Measurements from ENCODE around the gene CDS2.

Gene CDS2

DNA sequence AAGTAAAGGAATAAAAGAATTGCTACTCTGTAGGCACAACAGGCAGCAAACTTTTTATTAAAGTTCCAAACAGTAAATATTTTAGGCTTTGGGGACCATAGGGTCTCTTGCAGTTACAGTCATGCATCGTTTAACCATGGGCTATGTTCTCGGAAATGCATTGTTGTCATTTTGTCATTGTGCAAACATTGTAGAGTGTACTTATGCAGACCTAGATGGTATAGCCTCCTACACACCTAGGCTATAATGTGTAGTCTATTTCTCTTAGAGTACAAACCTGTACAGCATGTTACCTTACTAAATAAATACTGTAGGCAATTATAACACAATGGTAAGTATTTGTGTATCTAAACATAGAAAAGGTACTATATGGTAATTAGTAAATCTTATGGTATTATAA is 54.7 kb downstream of the CDS2 start:
- Histone ChIP-seq H3K27me3 (ENCODE audit: insufficient read depth, insufficient read length) (no peaks in the 10 kb centered on the region), H3K4me1 (ENCODE audit: insufficient read depth, insufficient read length) (no peaks in the 10 kb centered on the region), H3K4me3 (ENCODE audit: insufficient read length, low read depth) (no peak overlapping the region), H3K9ac (ENCODE audit: insufficient read length, low read depth) (no peak overlapping the region), H3K9me3 (ENCODE audit: insufficient read depth, low read length) (no peaks in the 10 kb centered on the region), H3K36me3 (ENCODE audit: insufficient read depth, insufficient read length, low read length) (peaks cover 36% of the 10 kb centered on the region)
- no peak for TF ChIP-seq ZNF274 (IDR thresholded peaks at IDR 0.05; ENCODE audit: low read depth, low read length)
- TF ChIP-seq YY1 (IDR thresholded peaks at IDR 0.05; ENCODE audit: insufficient read depth, insufficient read length): no peak
- TF ChIP-seq SUZ12 (IDR thresholded peaks at IDR 0.05; ENCODE audit: extremely low read depth, insufficient read depth, insufficient read length): no peak
- DNase-seq (ENCODE audit: low read depth, low spot score): no peak

DNA sequence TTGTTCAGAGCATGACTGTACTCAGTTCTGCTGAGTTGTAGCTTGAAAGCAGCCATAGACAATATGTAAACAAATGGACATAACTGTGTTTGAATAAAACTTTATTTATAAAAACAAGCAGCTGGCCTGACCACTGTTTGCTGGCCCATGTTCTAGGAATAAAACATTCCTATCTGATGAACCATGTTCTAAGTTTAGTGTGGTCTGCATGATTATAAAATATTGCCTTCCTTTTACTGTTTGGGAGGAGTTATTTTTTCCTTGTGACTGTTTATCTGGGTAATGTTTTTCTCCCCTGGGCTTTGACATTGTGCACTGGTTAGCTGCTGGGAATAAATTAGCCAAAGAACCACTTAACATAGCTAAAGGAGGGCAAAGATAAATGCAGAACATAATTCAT is 55.1 kb downstream of the CDS2 start:
- H3K36me3 ChIP-seq (ENCODE audit: insufficient read depth, insufficient read length, low read length): peaks cover 41% of the 10 kb centered on the region
- no peak for DNase-seq (ENCODE audit: low read depth, low spot score)
- no peaks in the 10 kb centered on the region for H3K27me3 ChIP-seq (ENCODE audit: insufficient read depth, insufficient read length)
- no peak overlapping the region for H3K4me3 ChIP-seq (ENCODE audit: insufficient read length, low read depth)
- H3K4me1 ChIP-seq (ENCODE audit: insufficient read depth, insufficient read length): no peaks in the 10 kb centered on the region
- TF ChIP-seq YY1 (IDR thresholded peaks at IDR 0.05; ENCODE audit: insufficient read depth, insufficient read length) (no peak), ZNF274 (IDR thresholded peaks at IDR 0.05; ENCODE audit: low read depth, low read length) (no peak), SUZ12 (IDR thresholded peaks at IDR 0.05; ENCODE audit: extremely low read depth, insufficient read depth, insufficient read length) (no peak)
- H3K9ac ChIP-seq (ENCODE audit: insufficient read length, low read depth): no peak overlapping the region
- H3K9me3 ChIP-seq (ENCODE audit: insufficient read depth, low read length): no peaks in the 10 kb centered on the region

DNA sequence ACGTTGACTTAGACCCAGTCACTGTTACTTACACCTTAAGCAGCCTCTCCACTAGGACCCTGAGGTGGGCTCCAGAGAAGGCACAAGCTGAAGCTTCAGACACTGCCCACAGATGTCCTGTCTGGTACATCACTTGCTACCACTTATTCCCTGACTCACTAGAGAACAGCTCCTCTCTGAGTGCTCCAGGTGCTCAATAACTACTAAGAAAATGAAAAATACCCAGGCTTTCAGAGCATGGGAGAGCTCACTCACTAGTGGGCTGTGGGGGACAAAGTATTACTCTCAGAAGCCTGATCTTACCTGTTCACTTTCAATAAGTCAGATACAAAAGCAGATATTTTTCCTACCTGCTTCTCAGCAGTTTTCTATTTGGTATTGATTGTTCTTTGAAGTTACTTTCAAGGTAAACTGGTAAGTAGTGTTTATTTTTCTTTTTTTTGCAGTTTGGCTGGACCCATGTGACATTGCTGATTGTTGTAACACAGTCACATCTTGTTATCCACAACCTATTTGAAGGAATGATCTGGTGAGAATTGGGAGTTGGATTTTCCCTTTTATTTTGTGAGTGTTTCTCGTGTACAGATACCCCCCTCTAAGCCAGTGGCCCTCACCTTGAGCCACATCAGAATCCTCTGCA is 55.9 kb downstream of the CDS2 start:
- Histone ChIP-seq H3K36me3 (ENCODE audit: insufficient read depth, insufficient read length, low read length) (peaks cover 44% of the 10 kb centered on the region), H3K4me3 (ENCODE audit: insufficient read length, low read depth) (no peak overlapping the region), H3K27me3 (ENCODE audit: insufficient read depth, insufficient read length) (no peaks in the 10 kb centered on the region), H3K9ac (ENCODE audit: insufficient read length, low read depth) (no peak overlapping the region), H3K9me3 (ENCODE audit: insufficient read depth, low read length) (no peaks in the 10 kb centered on the region), H3K4me1 (ENCODE audit: insufficient read depth, insufficient read length) (no peaks in the 10 kb centered on the region)
- no peak for TF ChIP-seq ZNF274 (IDR thresholded peaks at IDR 0.05; ENCODE audit: low read depth, low read length)
- DNase-seq (ENCODE audit: low read depth, low spot score): no peak

DNA sequence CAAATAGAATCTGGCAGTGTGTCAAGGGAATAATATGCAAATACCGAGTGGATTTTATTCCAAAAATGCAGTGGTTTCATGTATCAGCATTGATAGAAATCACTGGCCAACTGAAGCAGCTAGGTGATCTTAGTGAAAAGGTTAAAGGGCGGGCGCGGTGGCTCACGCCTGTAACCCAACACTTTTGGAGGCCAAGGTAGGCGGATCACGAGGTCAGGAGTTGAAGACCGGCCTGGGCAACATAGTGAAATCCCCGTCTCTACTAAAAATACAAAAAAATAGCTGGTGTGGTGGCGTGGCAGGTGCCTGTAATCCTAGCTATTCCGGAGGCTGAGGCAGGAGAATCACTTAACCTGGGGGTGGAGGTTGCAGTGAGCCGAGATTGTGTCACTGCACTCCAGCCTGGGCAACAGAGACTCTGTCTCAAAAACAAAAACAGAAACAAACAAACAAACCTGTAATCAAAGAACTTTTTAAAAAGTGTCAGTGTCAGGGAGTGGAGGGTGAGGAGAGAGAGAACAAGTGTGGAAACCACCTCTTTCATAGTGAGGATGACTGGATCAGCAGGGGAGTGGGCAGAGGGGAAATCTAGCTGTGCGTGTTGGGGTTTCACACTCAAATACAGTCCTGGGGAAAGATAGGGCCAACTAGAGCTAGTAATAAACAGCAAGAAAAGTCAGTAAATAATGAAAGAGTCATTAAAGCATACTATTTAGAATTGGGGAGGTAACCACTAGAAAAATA is 57.1 kb downstream of the CDS2 start:
- Histone ChIP-seq H3K27me3 (ENCODE audit: insufficient read depth, insufficient read length) (no peaks in the 10 kb centered on the region), H3K9me3 (ENCODE audit: insufficient read depth, low read length) (no peaks in the 10 kb centered on the region), H3K9ac (ENCODE audit: insufficient read length, low read depth) (no peak overlapping the region), H3K4me3 (ENCODE audit: insufficient read length, low read depth) (no peak overlapping the region), H3K4me1 (ENCODE audit: insufficient read depth, insufficient read length) (peaks cover 4% of the 10 kb centered on the region), H3K36me3 (ENCODE audit: insufficient read depth, insufficient read length, low read length) (peaks cover 51% of the 10 kb centered on the region)
- DNase-seq (ENCODE audit: low read depth, low spot score): no peak
- no peak for TF ChIP-seq ZNF274 (IDR thresholded peaks at IDR 0.05; ENCODE audit: low read depth, low read length)
- no peak for TF ChIP-seq SUZ12 (IDR thresholded peaks at IDR 0.05; ENCODE audit: extremely low read depth, insufficient read depth, insufficient read length)
- no peak for TF ChIP-seq YY1 (IDR thresholded peaks at IDR 0.05; ENCODE audit: insufficient read depth, insufficient read length)

- Histone ChIP-seq H3K36me3 (ENCODE audit: insufficient read depth, insufficient read length, low read length) (peaks cover 53% of the 10 kb centered on the region), H3K4me1 (ENCODE audit: insufficient read depth, insufficient read length) (peaks cover 4% of the 10 kb centered on the region), H3K9me3 (ENCODE audit: insufficient read depth, low read length) (no peaks in the 10 kb centered on the region), H3K4me3 (ENCODE audit: insufficient read length, low read depth) (no peak overlapping the region), H3K9ac (ENCODE audit: insufficient read length, low read depth) (no peak overlapping the region), H3K27me3 (ENCODE audit: insufficient read depth, insufficient read length) (no peaks in the 10 kb centered on the region)
- TF ChIP-seq SUZ12 (IDR thresholded peaks at IDR 0.05; ENCODE audit: extremely low read depth, insufficient read depth, insufficient read length): no peak
- TF ChIP-seq ZNF274 (IDR thresholded peaks at IDR 0.05; ENCODE audit: low read depth, low read length): no peak
- TF ChIP-seq YY1 (IDR thresholded peaks at IDR 0.05; ENCODE audit: insufficient read depth, insufficient read length): no peak
- no peak for DNase-seq (ENCODE audit: low read depth, low spot score)
Observed at GRCh38 chr20:5184684-5185083, 57.9 kb downstream of the CDS2 start.

DNA sequence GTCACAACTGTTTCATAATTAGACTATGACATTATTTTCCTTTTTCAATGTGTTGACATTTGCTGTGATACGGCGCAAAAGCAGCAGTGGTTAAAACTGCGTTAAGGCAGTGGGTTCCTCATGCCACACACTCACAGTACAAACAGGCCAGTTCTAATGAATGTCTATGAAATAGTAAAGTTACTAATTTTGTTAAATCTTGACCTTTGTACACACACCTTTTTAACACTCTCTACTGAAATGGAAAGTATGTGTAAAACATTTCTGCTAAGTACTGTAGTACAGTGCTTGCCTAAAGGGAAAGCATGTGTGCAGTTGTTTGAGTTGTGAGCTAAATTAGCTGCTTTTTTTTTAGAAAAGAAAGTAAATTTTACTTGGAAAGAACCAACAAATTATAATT is 60.3 kb downstream of the CDS2 start:
- H3K4me1 ChIP-seq (ENCODE audit: insufficient read depth, insufficient read length): peaks cover 4% of the 10 kb centered on the region
- no peak for DNase-seq (ENCODE audit: low read depth, low spot score)
- no peak overlapping the region for H3K9ac ChIP-seq (ENCODE audit: insufficient read length, low read depth)
- H3K36me3 ChIP-seq (ENCODE audit: insufficient read depth, insufficient read length, low read length): peaks cover 70% of the 10 kb centered on the region
- H3K27me3 ChIP-seq (ENCODE audit: insufficient read depth, insufficient read length): no peaks in the 10 kb centered on the region
- no peak overlapping the region for H3K4me3 ChIP-seq (ENCODE audit: insufficient read length, low read depth)
- TF ChIP-seq SUZ12 (IDR thresholded peaks at IDR 0.05; ENCODE audit: extremely low read depth, insufficient read depth, insufficient read length) (no peak), YY1 (IDR thresholded peaks at IDR 0.05; ENCODE audit: insufficient read depth, insufficient read length) (no peak), ZNF274 (IDR thresholded peaks at IDR 0.05; ENCODE audit: low read depth, low read length) (no peak)
- no peaks in the 10 kb centered on the region for H3K9me3 ChIP-seq (ENCODE audit: insufficient read depth, low read length)

DNA sequence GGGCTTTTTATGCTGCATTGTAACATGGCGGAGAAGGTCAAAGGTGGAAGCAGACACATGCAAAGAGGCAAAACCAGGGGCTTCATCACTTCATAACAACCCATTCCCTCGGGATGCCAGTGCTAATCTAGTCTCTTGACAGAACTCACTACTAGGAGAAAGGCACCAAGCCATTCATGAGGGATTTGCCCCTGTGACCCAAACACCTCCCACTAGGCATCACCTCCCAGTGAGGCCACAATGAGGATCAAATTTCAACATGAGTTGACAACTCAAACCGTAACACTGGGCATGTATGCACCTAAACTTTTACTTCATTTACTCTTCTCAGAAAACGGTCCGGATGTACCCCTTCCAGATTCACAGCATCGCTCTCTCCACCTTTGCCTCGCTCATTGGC is 61.9 kb downstream of the CDS2 start:
- DNase-seq (ENCODE audit: low read depth, low spot score): no peak
- Histone ChIP-seq H3K4me1 (ENCODE audit: insufficient read depth, insufficient read length) (peaks cover 4% of the 10 kb centered on the region), H3K4me3 (ENCODE audit: insufficient read length, low read depth) (no peak overlapping the region), H3K36me3 (ENCODE audit: insufficient read depth, insufficient read length, low read length) (peaks cover 66% of the 10 kb centered on the region), H3K27me3 (ENCODE audit: insufficient read depth, insufficient read length) (no peaks in the 10 kb centered on the region), H3K9me3 (ENCODE audit: insufficient read depth, low read length) (no peaks in the 10 kb centered on the region), H3K9ac (ENCODE audit: insufficient read length, low read depth) (no peak overlapping the region)
- TF ChIP-seq SUZ12 (IDR thresholded peaks at IDR 0.05; ENCODE audit: extremely low read depth, insufficient read depth, insufficient read length) (no peak), YY1 (IDR thresholded peaks at IDR 0.05; ENCODE audit: insufficient read depth, insufficient read length) (no peak)

Measured in NT2/D1 (cell line).